A673 (cell line): ENCODE data around the gene HSD17B4.
"Not testable (repeated sequence)": the region's sequence is repeated elsewhere in the genome, so short reads cannot be mapped to it uniquely, and the experiment has no call there.

Experiments used
- EZH2 ChIP-seq: fragments of 200-600 bp; sonication (generic); IDR thresholded peaks from 2 replicates; pipeline ENCODE4 v1.6.1; 2017; ENCODE audit warnings: borderline replicate concordance, low read depth, mild to moderate bottlenecking, mixed read lengths, antibody characterized with exemption, low read length; ENCODE audit not compliant: poor library complexity, severe bottlenecking
- TF ChIP-seq, protein P1 (sequence below): fragments of 300-800, 200-600 bp; sonication (generic); conservative IDR thresholded peaks from 2 replicates; pipeline ENCODE4 v1.5.1; 2017; ENCODE audit warnings: low read depth, mild to moderate bottlenecking, antibody characterized with exemption, low read length, moderate library complexity, mixed read lengths

DNA sequence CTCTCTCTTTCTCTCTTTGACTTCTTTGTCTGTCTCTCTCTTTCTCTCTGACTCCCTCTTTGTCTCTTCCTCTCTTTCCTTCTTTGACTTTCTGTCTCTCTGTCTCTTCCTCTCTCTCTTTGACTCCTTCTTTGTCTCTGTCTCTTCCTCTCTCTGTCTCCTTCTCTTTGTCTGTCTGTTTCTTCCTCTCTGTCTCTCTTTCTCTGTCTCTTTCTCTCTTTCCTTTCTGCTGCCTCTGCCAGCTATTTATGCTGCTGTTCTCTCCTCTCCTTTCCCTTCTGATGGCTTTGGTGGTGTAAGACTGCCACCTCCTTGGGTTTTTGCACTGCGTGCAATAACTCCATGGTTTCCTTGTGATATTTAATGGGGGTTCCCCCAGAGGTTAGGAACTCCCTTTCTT, 24.1 kb upstream of the HSD17B4 start:
- TF ChIP-seq, protein P1, sequence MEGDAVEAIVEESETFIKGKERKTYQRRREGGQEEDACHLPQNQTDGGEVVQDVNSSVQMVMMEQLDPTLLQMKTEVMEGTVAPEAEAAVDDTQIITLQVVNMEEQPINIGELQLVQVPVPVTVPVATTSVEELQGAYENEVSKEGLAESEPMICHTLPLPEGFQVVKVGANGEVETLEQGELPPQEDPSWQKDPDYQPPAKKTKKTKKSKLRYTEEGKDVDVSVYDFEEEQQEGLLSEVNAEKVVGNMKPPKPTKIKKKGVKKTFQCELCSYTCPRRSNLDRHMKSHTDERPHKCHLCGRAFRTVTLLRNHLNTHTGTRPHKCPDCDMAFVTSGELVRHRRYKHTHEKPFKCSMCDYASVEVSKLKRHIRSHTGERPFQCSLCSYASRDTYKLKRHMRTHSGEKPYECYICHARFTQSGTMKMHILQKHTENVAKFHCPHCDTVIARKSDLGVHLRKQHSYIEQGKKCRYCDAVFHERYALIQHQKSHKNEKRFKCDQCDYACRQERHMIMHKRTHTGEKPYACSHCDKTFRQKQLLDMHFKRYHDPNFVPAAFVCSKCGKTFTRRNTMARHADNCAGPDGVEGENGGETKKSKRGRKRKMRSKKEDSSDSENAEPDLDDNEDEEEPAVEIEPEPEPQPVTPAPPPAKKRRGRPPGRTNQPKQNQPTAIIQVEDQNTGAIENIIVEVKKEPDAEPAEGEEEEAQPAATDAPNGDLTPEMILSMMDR, result not testable (repeated sequence)
- not testable (repeated sequence) for TF ChIP-seq EZH2
